Nephron (organoid): ENCODE measurements around the gene PLPP7.

Source experiments
- H3K27ac Mint-ChIP-seq, 3 experiments: 2 replicates each; pipeline ENCODE4 v1.8.0; 2020; ENCODE audit warnings: mixed read lengths in 3 of 3, mild to moderate bottlenecking in 2 of 3, moderate library complexity in 1 of 3
- H3K27me3 Mint-ChIP-seq: 2 replicates; pipeline ENCODE4 v1.8.0; 2021; ENCODE audit warnings: low read depth, mild to moderate bottlenecking, moderate library complexity, mixed read lengths
- H3K36me3 Mint-ChIP-seq: 2 replicates; pipeline ENCODE4 v1.8.0; 2020; ENCODE audit warnings: low read depth, mixed read lengths
- H3K4me1 Mint-ChIP-seq: 2 replicates; pipeline ENCODE4 v1.8.0; 2020; ENCODE audit warnings: mixed read lengths
- H3K4me3 Mint-ChIP-seq, 3 experiments: 2 replicates each; pipeline ENCODE4 v1.8.0; 2020; ENCODE audit warnings: mild to moderate bottlenecking in 3 of 3, mixed read lengths in 3 of 3, moderate library complexity in 2 of 3
- H3K9me3 Mint-ChIP-seq: 2 replicates; pipeline ENCODE4 v1.8.0; 2020; ENCODE audit warnings: mixed read lengths
- CTCF ChIP-seq, 3 experiments: fragments of 200-600 bp; sonication (generic); IDR thresholded peaks; one replicate each; pipeline ENCODE4 v1.5.0; 2021; ENCODE audit warnings: antibody characterized with exemption in 3 of 3; ENCODE audit not compliant: unreplicated experiment in 3 of 3

PLPP7 gene

GRCh38 chr9:131254626-131255025 is 34.9 kb upstream of the PLPP7 start:
- H3K4me3 Mint-ChIP-seq: no peak overlapping the region
- peaks cover 30% of the 10 kb centered on the region for H3K4me1 Mint-ChIP-seq
- no peaks in the 10 kb centered on the region for H3K36me3 Mint-ChIP-seq
- TF ChIP-seq CTCF (IDR thresholded peaks at IDR 0.05; ENCODE audit: unreplicated experiment in 3 of 3): no peak
- peak overlapping the region; percentile 55 to 79 (median 68) for H3K27ac Mint-ChIP-seq
- H3K27me3 Mint-ChIP-seq: peaks cover 6% of the 10 kb centered on the region
- H3K9me3 Mint-ChIP-seq: no peaks in the 10 kb centered on the region

GRCh38 chr9:131255676-131256197 is 33.8 kb upstream of the PLPP7 start:
- Mint-ChIP-seq H3K27ac (peak overlapping the region; percentile 55 to 80 (median 59)), H3K9me3 (no peaks in the 10 kb centered on the region), H3K4me1 (peaks cover 30% of the 10 kb centered on the region), H3K27me3 (peaks cover 6% of the 10 kb centered on the region), H3K4me3 (peak overlapping the region in 2 of 3 experiments; percentile 40 to 41), H3K36me3 (no peaks in the 10 kb centered on the region)
- TF ChIP-seq CTCF (IDR thresholded peaks at IDR 0.05; ENCODE audit: unreplicated experiment in 3 of 3): no peak

- Mint-ChIP-seq H3K4me3 (no peak overlapping the region), H3K9me3 (no peaks in the 10 kb centered on the region), H3K4me1 (peaks cover 30% of the 10 kb centered on the region), H3K27ac (peak overlapping the region in 1 of 3 experiments; percentile 64), H3K36me3 (no peaks in the 10 kb centered on the region), H3K27me3 (peaks cover 7% of the 10 kb centered on the region)
- no peak for TF ChIP-seq CTCF (IDR thresholded peaks at IDR 0.05; ENCODE audit: unreplicated experiment in 3 of 3)
Measured at GRCh38 chr9:131257266-131258025, 32.1 kb upstream of the PLPP7 start.

GRCh38 chr9:131258186-131258585 is 31.3 kb upstream of the PLPP7 start:
- Mint-ChIP-seq H3K27me3 (peaks cover 10% of the 10 kb centered on the region), H3K4me1 (peaks cover 34% of the 10 kb centered on the region), H3K27ac (peak overlapping the region in 1 of 3 experiments; percentile 64), H3K36me3 (no peaks in the 10 kb centered on the region), H3K9me3 (no peaks in the 10 kb centered on the region), H3K4me3 (no peak overlapping the region)
- TF ChIP-seq CTCF (IDR thresholded peaks at IDR 0.05; ENCODE audit: unreplicated experiment in 3 of 3): no peak

- no peaks in the 10 kb centered on the region for H3K9me3 Mint-ChIP-seq
- H3K27ac Mint-ChIP-seq: no peak overlapping the region
- H3K27me3 Mint-ChIP-seq: peaks cover 10% of the 10 kb centered on the region
- H3K36me3 Mint-ChIP-seq: no peaks in the 10 kb centered on the region
- TF ChIP-seq CTCF (IDR thresholded peaks at IDR 0.05; ENCODE audit: unreplicated experiment in 3 of 3): no peak
- no peak overlapping the region for H3K4me3 Mint-ChIP-seq
- peaks cover 34% of the 10 kb centered on the region for H3K4me1 Mint-ChIP-seq
Measured at GRCh38 chr9:131258698-131259431, 30.7 kb upstream of the PLPP7 start.
